Neural cell (in vitro differentiated cells): ENCODE results near the gene TMED3. TPM values are rescaled to one million over a fixed set of nuclear protein-coding genes. Genes with fewer than 3 reads are reported as not detected.

Source experiments
- H2AFZ ChIP-seq: fragments of 200-600, 300-800 bp; sonication (generic), shearing (Covaris generic); 2 replicates; pipeline ENCODE4 v1.6.0; 2014; ENCODE audit warnings: low read depth, mild to moderate bottlenecking, antibody characterized with exemption, low read length, moderate library complexity
- H3F3A ChIP-seq: fragments of 200-600 bp; shearing (Covaris generic); 2 replicates; pipeline ENCODE4 v1.6.1; 2016; ENCODE audit warnings: mild to moderate bottlenecking, moderate library complexity, mixed read lengths, antibody characterized with exemption, low read length; ENCODE audit not compliant: insufficient read depth, poor library complexity, severe bottlenecking
- H3K27ac ChIP-seq: fragments of 200-600, 300-800 bp; sonication (generic), shearing (Covaris generic); 2 replicates; pipeline ENCODE4 v1.5.1; 2014; ENCODE audit warnings: mild to moderate bottlenecking, low read length, moderate library complexity
- H3K27me3 ChIP-seq: fragments of 300-800, 200-600 bp; sonication (generic), shearing (Covaris generic); 2 replicates; pipeline ENCODE4 v1.6.0; 2014; ENCODE audit warnings: mild to moderate bottlenecking, low read depth, low read length, moderate library complexity; ENCODE audit not compliant: insufficient read depth
- H3K36me3 ChIP-seq: fragments of 300-800, 200-600 bp; sonication (generic), shearing (Covaris generic); 2 replicates; pipeline ENCODE4 v1.5.1; 2014; ENCODE audit warnings: mild to moderate bottlenecking, antibody characterized with exemption, low read length, moderate library complexity; ENCODE audit not compliant: insufficient read depth
- H3K4me2 ChIP-seq: fragments of 300-800, 200-600 bp; sonication (generic), shearing (Covaris generic); 2 replicates; pipeline ENCODE4 v1.6.0; 2014; ENCODE audit warnings: mild to moderate bottlenecking, low read length
- H3K4me3 ChIP-seq: fragments of 300-800, 200-600 bp; sonication (generic), shearing (Covaris generic); 2 replicates; pipeline ENCODE4 v1.5.1; 2014; ENCODE audit warnings: mild to moderate bottlenecking, low read length, moderate library complexity
- H3K79me2 ChIP-seq: fragments of 200-600 bp; shearing (Covaris generic); replicated peaks from 2 replicates; pipeline ENCODE4 v1.6.0; 2014; ENCODE audit warnings: mild to moderate bottlenecking, low read length, moderate library complexity; ENCODE audit not compliant: insufficient read depth
- H3K9ac ChIP-seq: fragments of 300-800, 200-600 bp; sonication (generic), shearing (Covaris generic); 2 replicates; pipeline ENCODE4 v1.6.1; 2016; ENCODE audit warnings: mild to moderate bottlenecking, low read length, mixed read lengths
- H3K9me2 ChIP-seq: fragments of 200-600 bp; shearing (Covaris generic); 2 replicates; pipeline ENCODE4 v1.6.1; 2016; ENCODE audit warnings: mild to moderate bottlenecking, low read length, mixed read lengths; ENCODE audit not compliant: insufficient read depth
- H3K9me3 ChIP-seq: fragments of 200-600, 300-800 bp; sonication (generic), shearing (Covaris generic); 2 replicates; pipeline ENCODE4 v1.6.1; 2016; ENCODE audit warnings: mild to moderate bottlenecking, mixed run types, low read length, moderate library complexity, mixed read lengths
- H4K20me1 ChIP-seq: fragments of 200-600 bp; shearing (Covaris generic); 2 replicates; pipeline ENCODE4 v1.6.1; 2016; ENCODE audit warnings: mild to moderate bottlenecking, mixed run types; ENCODE audit not compliant: insufficient read depth
- EP300 ChIP-seq: fragments of 450-650 bp; conservative IDR thresholded peaks from 2 replicates; pipeline ENCODE4 v1.6.1; 2014; ENCODE audit warnings: antibody characterized with exemption, mild to moderate bottlenecking, moderate library complexity; ENCODE audit not compliant: poor library complexity, severe bottlenecking
- EZH2 ChIP-seq: fragments of 200-600, 300-800 bp; shearing (Covaris generic), sonication (generic); IDR thresholded peaks from 2 replicates; pipeline ENCODE4 v1.6.1; 2014; ENCODE audit warnings: antibody characterized with exemption, low read length, borderline replicate concordance, mild to moderate bottlenecking; ENCODE audit not compliant: insufficient read depth, poor library complexity, severe bottlenecking
- MXI1 ChIP-seq: fragments of 450-650 bp; conservative IDR thresholded peaks from 2 replicates; pipeline ENCODE4 v1.6.1; 2014; ENCODE audit warnings: antibody characterized with exemption, mild to moderate bottlenecking; ENCODE audit not compliant: poor library complexity, severe bottlenecking
- POLR2AphosphoS5 ChIP-seq: IDR thresholded peaks from 2 replicates; pipeline ENCODE4 v1.6.1; 2012
- RAD21 ChIP-seq: fragments of 450-650 bp; conservative IDR thresholded peaks from 2 replicates; pipeline ENCODE4 v1.6.1; 2014; ENCODE audit warnings: antibody characterized with exemption, mild to moderate bottlenecking, moderate library complexity
- SMC3 ChIP-seq: fragments of 450-650 bp; conservative IDR thresholded peaks from 2 replicates; pipeline ENCODE4 v1.6.1; 2014; ENCODE audit warnings: antibody characterized with exemption, mild to moderate bottlenecking, moderate library complexity; ENCODE audit not compliant: poor library complexity
- TAF1 ChIP-seq: IDR thresholded peaks from 2 replicates; pipeline ENCODE4 v1.6.1; 2012; ENCODE audit warnings: low read depth
- polyA plus RNA-seq: library from polyadenylated mRNA; depleted of rRNA; stranded (reverse); fragments of >200 nt; gene quantifications from 2 replicates; pipeline ENCODE4 v1.2.3, GENCODE V29; 2014
- TF ChIP-seq, protein P1 (sequence below): IDR thresholded peaks from 2 replicates; pipeline ENCODE4 v1.6.1; 2012; ENCODE audit warnings: borderline replicate concordance
- TF ChIP-seq, protein P2 (sequence below): fragments of 450-650 bp; IDR thresholded peaks from 2 replicates; pipeline ENCODE4 v1.5.1; 2014; ENCODE audit warnings: antibody characterized with exemption, mild to moderate bottlenecking, moderate library complexity; ENCODE audit not compliant: poor library complexity, severe bottlenecking

Gene TMED3
- polyA plus RNA-seq, 1 donor from 2014 or later = 83.5 TPM

DNA sequence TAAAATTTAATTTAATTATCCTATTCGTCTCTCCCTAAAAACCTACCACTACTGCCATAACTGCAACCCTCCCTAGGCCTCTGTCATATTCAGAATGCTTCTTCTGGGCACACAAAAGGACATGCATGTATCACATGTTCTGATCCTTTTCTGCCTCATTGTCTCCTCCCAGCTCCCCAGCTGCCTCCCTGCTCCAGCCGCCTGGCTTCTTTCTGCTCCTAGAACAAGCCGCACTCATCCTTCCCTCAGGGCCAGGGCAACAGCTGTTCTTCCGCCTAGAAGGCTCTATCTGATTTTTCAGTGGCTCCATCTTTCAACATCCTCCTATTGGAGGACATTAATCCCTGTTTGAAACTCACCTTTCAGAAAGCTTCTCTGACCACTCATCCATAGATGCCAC is 38.6 kb downstream of the TMED3 start:
- H3K27ac ChIP-seq = no peak overlapping the region

DNA sequence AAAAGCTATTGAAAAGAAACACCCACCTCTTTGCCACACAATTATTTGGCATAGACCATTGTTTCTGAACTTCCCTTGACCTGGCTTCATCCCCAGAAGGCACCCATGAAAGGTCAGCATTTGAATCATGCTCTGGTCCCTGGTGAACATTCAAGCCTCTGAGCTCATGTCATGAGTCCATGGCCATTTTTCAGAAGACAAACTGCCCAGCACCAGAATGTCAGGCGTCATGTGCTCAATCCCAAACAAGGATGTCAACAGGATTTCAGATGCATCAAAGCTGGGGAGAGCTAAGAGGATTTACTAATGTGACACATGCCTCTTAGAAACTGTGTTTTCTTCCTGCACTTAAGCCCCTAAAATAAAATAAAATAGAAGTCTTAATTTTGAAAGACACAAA is 41.3 kb downstream of the TMED3 start:
- no peaks in the 10 kb centered on the region for H3K36me3 ChIP-seq
- no peaks in the 10 kb centered on the region for H3K79me2 ChIP-seq
- no peak overlapping the region for H3K9ac ChIP-seq
- H4K20me1 ChIP-seq = no peaks in the 10 kb centered on the region
- no peak overlapping the region for H3K4me2 ChIP-seq
- H3F3A ChIP-seq = no peaks in the 10 kb centered on the region
- no peaks in the 10 kb centered on the region for H3K27me3 ChIP-seq
- no peak overlapping the region for H3K4me3 ChIP-seq
- no peaks in the 10 kb centered on the region for H3K9me2 ChIP-seq
- no peaks in the 10 kb centered on the region for H3K9me3 ChIP-seq
- TF ChIP-seq RAD21 (no peak), POLR2AphosphoS5 (no peak), EZH2 (no peak), TAF1 (no peak), MXI1 (no peak), SMC3 (no peak), EP300 (no peak)
- TF ChIP-seq, protein P1, sequence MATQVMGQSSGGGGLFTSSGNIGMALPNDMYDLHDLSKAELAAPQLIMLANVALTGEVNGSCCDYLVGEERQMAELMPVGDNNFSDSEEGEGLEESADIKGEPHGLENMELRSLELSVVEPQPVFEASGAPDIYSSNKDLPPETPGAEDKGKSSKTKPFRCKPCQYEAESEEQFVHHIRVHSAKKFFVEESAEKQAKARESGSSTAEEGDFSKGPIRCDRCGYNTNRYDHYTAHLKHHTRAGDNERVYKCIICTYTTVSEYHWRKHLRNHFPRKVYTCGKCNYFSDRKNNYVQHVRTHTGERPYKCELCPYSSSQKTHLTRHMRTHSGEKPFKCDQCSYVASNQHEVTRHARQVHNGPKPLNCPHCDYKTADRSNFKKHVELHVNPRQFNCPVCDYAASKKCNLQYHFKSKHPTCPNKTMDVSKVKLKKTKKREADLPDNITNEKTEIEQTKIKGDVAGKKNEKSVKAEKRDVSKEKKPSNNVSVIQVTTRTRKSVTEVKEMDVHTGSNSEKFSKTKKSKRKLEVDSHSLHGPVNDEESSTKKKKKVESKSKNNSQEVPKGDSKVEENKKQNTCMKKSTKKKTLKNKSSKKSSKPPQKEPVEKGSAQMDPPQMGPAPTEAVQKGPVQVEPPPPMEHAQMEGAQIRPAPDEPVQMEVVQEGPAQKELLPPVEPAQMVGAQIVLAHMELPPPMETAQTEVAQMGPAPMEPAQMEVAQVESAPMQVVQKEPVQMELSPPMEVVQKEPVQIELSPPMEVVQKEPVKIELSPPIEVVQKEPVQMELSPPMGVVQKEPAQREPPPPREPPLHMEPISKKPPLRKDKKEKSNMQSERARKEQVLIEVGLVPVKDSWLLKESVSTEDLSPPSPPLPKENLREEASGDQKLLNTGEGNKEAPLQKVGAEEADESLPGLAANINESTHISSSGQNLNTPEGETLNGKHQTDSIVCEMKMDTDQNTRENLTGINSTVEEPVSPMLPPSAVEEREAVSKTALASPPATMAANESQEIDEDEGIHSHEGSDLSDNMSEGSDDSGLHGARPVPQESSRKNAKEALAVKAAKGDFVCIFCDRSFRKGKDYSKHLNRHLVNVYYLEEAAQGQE = no peak
- TF ChIP-seq, protein P2, sequence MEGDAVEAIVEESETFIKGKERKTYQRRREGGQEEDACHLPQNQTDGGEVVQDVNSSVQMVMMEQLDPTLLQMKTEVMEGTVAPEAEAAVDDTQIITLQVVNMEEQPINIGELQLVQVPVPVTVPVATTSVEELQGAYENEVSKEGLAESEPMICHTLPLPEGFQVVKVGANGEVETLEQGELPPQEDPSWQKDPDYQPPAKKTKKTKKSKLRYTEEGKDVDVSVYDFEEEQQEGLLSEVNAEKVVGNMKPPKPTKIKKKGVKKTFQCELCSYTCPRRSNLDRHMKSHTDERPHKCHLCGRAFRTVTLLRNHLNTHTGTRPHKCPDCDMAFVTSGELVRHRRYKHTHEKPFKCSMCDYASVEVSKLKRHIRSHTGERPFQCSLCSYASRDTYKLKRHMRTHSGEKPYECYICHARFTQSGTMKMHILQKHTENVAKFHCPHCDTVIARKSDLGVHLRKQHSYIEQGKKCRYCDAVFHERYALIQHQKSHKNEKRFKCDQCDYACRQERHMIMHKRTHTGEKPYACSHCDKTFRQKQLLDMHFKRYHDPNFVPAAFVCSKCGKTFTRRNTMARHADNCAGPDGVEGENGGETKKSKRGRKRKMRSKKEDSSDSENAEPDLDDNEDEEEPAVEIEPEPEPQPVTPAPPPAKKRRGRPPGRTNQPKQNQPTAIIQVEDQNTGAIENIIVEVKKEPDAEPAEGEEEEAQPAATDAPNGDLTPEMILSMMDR = no peak
- no peak overlapping the region for H3K27ac ChIP-seq
- H2AFZ ChIP-seq = no peak overlapping the region

More for the DNA sequence above, 38.6 kb downstream of the TMED3 start:
- Histone ChIP-seq H3K9me3 (no peaks in the 10 kb centered on the region), H3K9me2 (no peaks in the 10 kb centered on the region), H3K4me3 (no peak overlapping the region), H3K27me3 (no peaks in the 10 kb centered on the region), H2AFZ (no peak overlapping the region), H3K36me3 (no peaks in the 10 kb centered on the region), H3K9ac (no peak overlapping the region), H4K20me1 (no peaks in the 10 kb centered on the region), H3K79me2 (no peaks in the 10 kb centered on the region), H3K4me2 (no peak overlapping the region), H3F3A (no peaks in the 10 kb centered on the region)
- TF ChIP-seq EP300 (no peak), RAD21 (no peak), EZH2 (no peak), POLR2AphosphoS5 (no peak), TAF1 (no peak), MXI1 (no peak), SMC3 (no peak)
- TF ChIP-seq, protein P1 = no peak
- TF ChIP-seq, protein P2 = no peak
